B cell (primary cell): ENCODE measurements around the gene MACROH2A1. TPM values are rescaled to one million over a fixed set of nuclear protein-coding genes. Genes with fewer than 3 reads are reported as not detected.

ENCODE experiments used
- ATAC-seq: fragments of 200-7000 bp; cut with Tn5 transposase; one replicate; pipeline ENCODE4 v1.10.0; 2021; ENCODE audit warnings: low read depth, mild to moderate bottlenecking, moderate number of reproducible peaks, moderate library complexity
- CTCF ChIA-PET: fragments of 350-600 bp; sonication (Branson Sonifier 250); formaldehyde crosslinking; loops from one replicate; lab custom pipeline; 2021; ENCODE audit warnings: antibody characterized with exemption, inconsistent platforms; lab: Charles Lee
- POLR2A ChIA-PET: fragments of 350-600 bp; sonication (Branson Sonifier 250); formaldehyde crosslinking; loops from one replicate; lab custom pipeline; 2021; ENCODE audit warnings: antibody characterized with exemption; lab: Charles Lee
- DNase-seq: peaks from one replicate; pipeline ENCODE4 v3.0.0; 2013
- H2AFZ ChIP-seq: 2 replicates; pipeline ENCODE4 v1.6.1; 2012; ENCODE audit warnings: mild to moderate bottlenecking, low read depth, low read length; ENCODE audit not compliant: insufficient read depth, poor library complexity, severe bottlenecking
- H3K27ac ChIP-seq, 2 donors: 1 replicate in 1 of 2; 2 replicates in 1 of 2; pipeline ENCODE4 v1.5.1; 2012 to 2013; ENCODE audit warnings: low read length in 2 of 2, mild to moderate bottlenecking in 2 of 2, moderate library complexity in 1 of 2
- H3K27me3 ChIP-seq, 4 experiments: fragments of 200-600 bp in 1 of 4; sonication (generic) in 1 of 4; replicated peaks in 1 of 4; 1 replicate in 2 of 4; 2 replicates in 2 of 4; pipeline versions ENCODE4 v1.6.1 to v1.7.0; 2013 to 2016; ENCODE audit warnings: low read length in 3 of 4, mild to moderate bottlenecking in 2 of 4, mixed read lengths in 1 of 4, moderate library complexity in 1 of 4; ENCODE audit not compliant: insufficient read depth in 4 of 4, control insufficient read depth in 3 of 4; ENCODE audit errors: control extremely low read depth in 1 of 4
- H3K36me3 ChIP-seq, 2 experiments: replicated peaks in 1 of 2; 1 replicate in 1 of 2; 2 replicates in 1 of 2; pipeline versions ENCODE4 v1.6.1 to v1.7.1; 2013; ENCODE audit warnings: low read length in 1 of 2; ENCODE audit not compliant: insufficient read depth in 2 of 2, control insufficient read depth in 1 of 2; ENCODE audit errors: control extremely low read depth in 1 of 2, extremely low read depth in 1 of 2
- H3K4me1 ChIP-seq, 2 donors: fragments of 200-600 bp in 1 of 2; sonication (generic) in 1 of 2; 1 replicate in 1 of 2; 2 replicates in 1 of 2; pipeline versions ENCODE4 v1.5.1 to v1.6.1; 2013 to 2017; ENCODE audit warnings: low read length in 2 of 2; ENCODE audit not compliant: control insufficient read depth in 2 of 2, insufficient read depth in 2 of 2
- H3K4me2 ChIP-seq: replicated peaks from 2 replicates; pipeline ENCODE3; 2012; ENCODE audit warnings: mild to moderate bottlenecking, low read depth, low read length; ENCODE audit not compliant: poor library complexity, severe bottlenecking
- H3K4me3 ChIP-seq, 5 experiments: fragments of 200-600 bp in 1 of 5; sonication (generic) in 1 of 5; 1 replicate in 3 of 5; 2 replicates in 2 of 5; pipeline versions ENCODE4 v1.5.1 to v1.7.0; 2011 to 2016; ENCODE audit warnings: low read length in 4 of 5, mild to moderate bottlenecking in 4 of 5, low read depth in 2 of 5, control low read depth in 1 of 5, moderate library complexity in 1 of 5; ENCODE audit not compliant: insufficient read depth in 1 of 5; ENCODE audit errors: control extremely low read depth in 1 of 5, extremely low read depth in 1 of 5
- H3K79me2 ChIP-seq: fragments of 200-600 bp; sonication (generic); one replicate; pipeline ENCODE4 v1.6.0; 2016; ENCODE audit warnings: low read length; ENCODE audit not compliant: control insufficient read depth, insufficient read depth
- H3K9ac ChIP-seq: fragments of 200-600 bp; sonication (generic); 2 replicates; pipeline ENCODE4 v1.6.1; 2017; ENCODE audit warnings: mild to moderate bottlenecking, low read length, moderate library complexity
- H3K9me3 ChIP-seq, 3 donors: one replicate each; pipeline versions ENCODE4 v1.6.1 to v1.7.1; 2013; ENCODE audit warnings: low read length in 2 of 3; ENCODE audit not compliant: control insufficient read depth in 2 of 3, insufficient read depth in 1 of 3; ENCODE audit errors: control extremely low read depth in 1 of 3
- H4K20me1 ChIP-seq: 2 replicates; pipeline ENCODE4 v1.6.0; 2012; ENCODE audit warnings: mild to moderate bottlenecking, low read length; ENCODE audit not compliant: insufficient read depth, control insufficient read depth, poor library complexity, severe bottlenecking
- H3K27ac Mint-ChIP-seq: one replicate; pipeline ENCODE4 v1.8.0; 2021; ENCODE audit warnings: mixed read lengths
- H3K27me3 Mint-ChIP-seq: one replicate; pipeline ENCODE4 v1.8.0; 2021; ENCODE audit warnings: mixed read lengths
- H3K4me1 Mint-ChIP-seq: one replicate; pipeline ENCODE4 v1.8.0; 2021; ENCODE audit warnings: mixed read lengths
- H3K4me3 Mint-ChIP-seq: one replicate; pipeline ENCODE4 v1.8.0; 2021; ENCODE audit warnings: mixed read lengths
- H3K9me3 Mint-ChIP-seq: one replicate; pipeline ENCODE4 v1.8.0; 2022; ENCODE audit warnings: mixed read lengths; ENCODE audit not compliant: insufficient read depth
- EZH2 ChIP-seq: IDR thresholded peaks from 2 replicates; pipeline ENCODE4 v1.6.1; 2012; ENCODE audit warnings: borderline replicate concordance, low read depth, mild to moderate bottlenecking, moderate library complexity, low read length; ENCODE audit not compliant: insufficient read depth, poor library complexity, severe bottlenecking
- WGBS: methylation state at CpG from one replicate; pipeline ENCODE4 v1.1.5; 2013; ENCODE audit warnings: missing lambda C conversion rate; ENCODE audit not compliant: insufficient coverage; 5-methylcytosine and 5-hydroxymethylcytosine counted together
- intact Hi-C: fragments of 100-400 bp; cut with micrococcal nuclease; formaldehyde crosslinking; loops from one replicate; pipeline ENCODE4 v1.10.0; 2022
- polyA plus RNA-seq: library from polyadenylated mRNA; depleted of rRNA; stranded (reverse); fragments of >200 nt; gene quantifications from 2 replicates; pipeline ENCODE4 v1.2.3, GENCODE V29; 2012
- total RNA-seq, 2 donors: library from RNA; stranded (reverse); fragments of 120-200 nt in 1 of 2; gene quantifications; 1 replicate in 1 of 2; 2 replicates in 1 of 2; pipeline versions ENCODE4 v1.2.3 to v1.2.4, GENCODE V29; 2013 to 2022
- TF ChIP-seq, protein P1 (sequence below): fragments of 200-600 bp; IDR thresholded peaks from one replicate; pipeline ENCODE4 v1.8.0; 2022; ENCODE audit warnings: antibody characterized with exemption, mild to moderate bottlenecking

MACROH2A1 gene
- total and polyA plus RNA-seq, 2 donors (not counting 1 experiment from before 2014, with no cell fraction given) = 80.1 to 99.7 TPM

GRCh38 chr5:135448071-135448739 lies 49.2 kb upstream of the MACROH2A1 start:
- Histone ChIP-seq H4K20me1 (no peaks in the 10 kb centered on the region), H3K9ac (no peak overlapping the region), H3K79me2 (no peaks in the 10 kb centered on the region), H3K27me3 (peaks cover 0 to 10% (median 0%) of the 10 kb centered on the region in 4 experiments), H2AFZ (no peak overlapping the region), H3K27ac (no peak overlapping the region), H3K9me3 (peaks cover 0 to 7% (median 0%) of the 10 kb centered on the region in 3 donors), H3K4me2 (no peak overlapping the region), H3K36me3 (no peaks in the 10 kb centered on the region), H3K4me1 (no peaks in the 10 kb centered on the region), H3K4me3 (no peak overlapping the region)
- POLR2A ChIA-PET = no interaction called here
- CTCF ChIA-PET = interaction anchor here (1.3 to 1.4 kb wide), 3 partner anchors 9 to 118 kb away, joined by 3 to 9 read pairs (median 4); no protein-coding TSS in a partner anchor
- H3K4me1 Mint-ChIP-seq = peaks cover 2% of the 10 kb centered on the region
- H3K4me3 Mint-ChIP-seq = no peak overlapping the region
- peaks cover 36% of the 10 kb centered on the region for H3K27me3 Mint-ChIP-seq
- intact Hi-C loops = no loop called here
- DNase-seq (no peak), ATAC-seq (no peak)
- H3K9me3 Mint-ChIP-seq = no peaks in the 10 kb centered on the region
- 66% methylated on average over 5 of the region's 9 CpGs for WGBS
- TF ChIP-seq EZH2 = no peak
- TF ChIP-seq, protein P1, sequence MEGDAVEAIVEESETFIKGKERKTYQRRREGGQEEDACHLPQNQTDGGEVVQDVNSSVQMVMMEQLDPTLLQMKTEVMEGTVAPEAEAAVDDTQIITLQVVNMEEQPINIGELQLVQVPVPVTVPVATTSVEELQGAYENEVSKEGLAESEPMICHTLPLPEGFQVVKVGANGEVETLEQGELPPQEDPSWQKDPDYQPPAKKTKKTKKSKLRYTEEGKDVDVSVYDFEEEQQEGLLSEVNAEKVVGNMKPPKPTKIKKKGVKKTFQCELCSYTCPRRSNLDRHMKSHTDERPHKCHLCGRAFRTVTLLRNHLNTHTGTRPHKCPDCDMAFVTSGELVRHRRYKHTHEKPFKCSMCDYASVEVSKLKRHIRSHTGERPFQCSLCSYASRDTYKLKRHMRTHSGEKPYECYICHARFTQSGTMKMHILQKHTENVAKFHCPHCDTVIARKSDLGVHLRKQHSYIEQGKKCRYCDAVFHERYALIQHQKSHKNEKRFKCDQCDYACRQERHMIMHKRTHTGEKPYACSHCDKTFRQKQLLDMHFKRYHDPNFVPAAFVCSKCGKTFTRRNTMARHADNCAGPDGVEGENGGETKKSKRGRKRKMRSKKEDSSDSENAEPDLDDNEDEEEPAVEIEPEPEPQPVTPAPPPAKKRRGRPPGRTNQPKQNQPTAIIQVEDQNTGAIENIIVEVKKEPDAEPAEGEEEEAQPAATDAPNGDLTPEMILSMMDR = no peak
- no peak overlapping the region for H3K27ac Mint-ChIP-seq

- Histone ChIP-seq H3K4me1 (peaks cover 0 to under 1% of the 10 kb centered on the region in 2 donors), H3K27me3 (peaks cover 0 to 18% (median 0%) of the 10 kb centered on the region in 4 experiments), H3K9me3 (peaks cover 0 to 3% (median 0%) of the 10 kb centered on the region in 3 donors), H3K4me3 (no peak within 1 kb of the TSS), H2AFZ (no peak within 1 kb of the TSS), H4K20me1 (no peaks in the 10 kb centered on the region), H3K4me2 (no peak within 1 kb of the TSS), H3K9ac (no peak within 1 kb of the TSS), H3K27ac (no peak within 1 kb of the TSS), H3K79me2 (no peaks in the 10 kb centered on the region), H3K36me3 (no peaks in the 10 kb centered on the region)
- POLR2A ChIA-PET = no interaction called here
- no peak within 1 kb of the TSS for H3K27ac Mint-ChIP-seq
- CTCF ChIA-PET = interaction anchor here (0.8 to 1.6 kb wide), 3 partner anchors 8 to 10 kb away, joined by 3 to 9 read pairs (median 3); no protein-coding TSS in a partner anchor
- no peak for TF ChIP-seq EZH2
- TF ChIP-seq, protein P1 = no peak
- intact Hi-C loops = no loop called here
- WGBS = 0% methylated on average over 1 of the region's 5 CpGs
- peaks cover 3% of the 10 kb centered on the region for H3K4me1 Mint-ChIP-seq
- H3K27me3 Mint-ChIP-seq = peaks cover 36% of the 10 kb centered on the region
- H3K4me3 Mint-ChIP-seq = no peak within 1 kb of the TSS
- ATAC-seq (no peak), DNase-seq (no peak)
- no peaks in the 10 kb centered on the region for H3K9me3 Mint-ChIP-seq
Observed at GRCh38 chr5:135447298-135447929, 48.4 kb upstream of the MACROH2A1 start, which contains the start of gene DCANP1. Gene DCANP1, minus strand, starts transcription at chr5:135447348. Its CDS starts 240 bp downstream, at chr5:135447108.
